GM12878 (cell line): ENCODE data around the gene SLC25A39. TPM values are rescaled to one million over a fixed set of nuclear protein-coding genes. Genes with fewer than 3 reads are reported as not detected.

Experiments
- ATAC-seq: fragments of 200-7000 bp; cut with Tn5 transposase; 3 replicates; pipeline ENCODE4 v1.9.1; 2020; ENCODE audit warnings: mild to moderate bottlenecking, moderate library complexity
- BruUV-seq: library from RNA; stranded (reverse); fragments of 400-500 nt; replicated peaks from 2 replicates; lab custom pipeline; 2021; lab: Mats Ljungman, UMichigan
- CTCF ChIA-PET: fragments of 300-600 bp; sonication (Branson Sonifier 250); formaldehyde crosslinking; extraction: SDS; loops from one replicate; lab custom pipeline; 2021; ENCODE audit warnings: inconsistent platforms; lab: Yijun Ruan, JAX
- POLR2A ChIA-PET: fragments of 350-600 bp; formaldehyde crosslinking; extraction: SDS; loops from one replicate; lab custom pipeline; 2021; ENCODE audit warnings: inconsistent platforms; lab: Charles Lee
- RAD21 ChIA-PET: fragments of 300-600 bp; sonication (Branson Sonifier 250); formaldehyde crosslinking; loops from one replicate; lab custom pipeline; 2023; ENCODE audit warnings: antibody characterized with exemption; ENCODE audit not compliant: unreplicated experiment; lab: Charles Lee
- SMC1A ChIA-PET: fragments of 300-600 bp; sonication (Branson Sonifier 250); formaldehyde crosslinking; loops from one replicate; lab custom pipeline; 2023; ENCODE audit not compliant: unreplicated experiment, uncharacterized antibody; lab: Charles Lee
- DNase-seq: peaks from one replicate; pipeline ENCODE4 v3.0.0-alpha.2; 2011; ENCODE audit warnings: low read depth, low spot score
- FAIRE-seq: peaks from 3 replicates; lab custom pipeline; 2011; peaks lifted over from hg19 to GRCh38; lab: Jason Lieb, UNC
- H2AFZ ChIP-seq: 2 replicates; pipeline ENCODE4 v1.6.0; 2011; ENCODE audit warnings: low read depth, low read length, control low read depth; ENCODE audit not compliant: control insufficient read depth
- H3K27ac ChIP-seq: 2 replicates; pipeline ENCODE4 v1.5.1; 2011; ENCODE audit warnings: control low read depth; ENCODE audit not compliant: control insufficient read depth, insufficient read depth
- H3K27me3 ChIP-seq, 2 experiments: replicated peaks in 1 of 2; 2 replicates each; pipeline versions ENCODE4 v1.6.0 to v1.6.1; 2011; ENCODE audit warnings: low read length in 1 of 2; ENCODE audit not compliant: control insufficient read depth in 2 of 2, insufficient read depth in 2 of 2
- H3K36me3 ChIP-seq, 2 experiments: 2 replicates each; pipeline ENCODE4 v1.5.1; 2011; ENCODE audit warnings: low read length in 1 of 2; ENCODE audit not compliant: control insufficient read depth in 2 of 2, insufficient read depth in 2 of 2
- H3K4me1 ChIP-seq: 2 replicates; pipeline ENCODE4 v1.6.1; 2011; ENCODE audit warnings: mild to moderate bottlenecking, low read length, moderate library complexity, mixed read lengths; ENCODE audit not compliant: control insufficient read depth, insufficient read depth
- H3K4me2 ChIP-seq: 2 replicates; pipeline ENCODE4 v1.6.0; 2011; ENCODE audit warnings: control low read depth; ENCODE audit not compliant: control insufficient read depth, insufficient read depth
- H3K4me3 ChIP-seq: fragments of 200-600 bp; sonication (generic); 2 replicates; pipeline ENCODE4 v1.5.1; 2016
- H3K79me2 ChIP-seq: 2 replicates; pipeline ENCODE4 v1.6.0; 2011; ENCODE audit warnings: low read length; ENCODE audit not compliant: control insufficient read depth, insufficient read depth
- H3K9ac ChIP-seq: 2 replicates; pipeline ENCODE4 v1.8.0; 2011; ENCODE audit warnings: low read length, control low read depth, mixed read lengths; ENCODE audit not compliant: control insufficient read depth, insufficient read depth
- H3K9me3 ChIP-seq: replicated peaks from 3 replicates; pipeline ENCODE4 v1.5.1; 2011; ENCODE audit warnings: mild to moderate bottlenecking, low read length; ENCODE audit not compliant: control insufficient read depth, insufficient read depth
- H4K20me1 ChIP-seq: 2 replicates; pipeline ENCODE4 v1.6.0; 2011; ENCODE audit not compliant: control insufficient read depth, insufficient read depth
- ASH2L ChIP-seq: fragments of 300-600, 200-600 bp; sonication (generic); IDR thresholded peaks from 2 replicates; pipeline ENCODE4 v1.6.1; 2017; ENCODE audit warnings: low read depth, mild to moderate bottlenecking, borderline replicate concordance
- BMI1 ChIP-seq: fragments of 450-650 bp; IDR thresholded peaks from 2 replicates; pipeline ENCODE4 v1.6.1; 2016; ENCODE audit warnings: mild to moderate bottlenecking, moderate library complexity, borderline replicate concordance
- CHD2 ChIP-seq: IDR thresholded peaks from 2 replicates; pipeline ENCODE4 v1.6.1; 2011; ENCODE audit warnings: low read depth, low read length, improper control_type of control experiment, borderline replicate concordance
- FOXK2 ChIP-seq: fragments of 450-650 bp; IDR thresholded peaks from 2 replicates; pipeline ENCODE4 v1.6.1; 2017; ENCODE audit warnings: mild to moderate bottlenecking, moderate library complexity
- GABPA ChIP-seq: IDR thresholded peaks from 2 replicates; pipeline ENCODE4 v1.6.1; 2014; ENCODE audit warnings: antibody characterized with exemption, low read depth, mild to moderate bottlenecking, inconsistent platforms
- HDAC6 ChIP-seq: fragments of 200-600 bp; sonication (generic); IDR thresholded peaks from one replicate; pipeline ENCODE4 v1.8.0; 2017; ENCODE audit warnings: antibody characterized with exemption; ENCODE audit not compliant: unreplicated experiment
- MYC ChIP-seq: IDR thresholded peaks from 2 replicates; pipeline ENCODE4 v1.6.1; 2011; ENCODE audit warnings: mild to moderate bottlenecking, low read length, moderate library complexity, inconsistent platforms; ENCODE audit not compliant: insufficient read depth, insufficient replicate concordance, insufficient read length, severe bottlenecking
- PAX8 ChIP-seq: fragments of 450-650 bp; IDR thresholded peaks from 2 replicates; pipeline ENCODE4 v1.6.1; 2017; ENCODE audit warnings: mild to moderate bottlenecking, moderate library complexity
- POLR2A ChIP-seq: IDR thresholded peaks from 2 replicates; pipeline ENCODE4 v1.6.1; 2011; ENCODE audit warnings: low read depth, mild to moderate bottlenecking, low read length
- RCOR1 ChIP-seq: conservative IDR thresholded peaks from 2 replicates; pipeline ENCODE4 v1.6.1; 2012; ENCODE audit warnings: low read depth, low read length, improper control_type of control experiment
- SIN3A ChIP-seq: IDR thresholded peaks from 2 replicates; pipeline ENCODE4 v1.6.1; 2012; ENCODE audit warnings: low read depth, low read length, improper control_type of control experiment
- SUZ12 ChIP-seq: fragments of 200-600 bp; sonication (generic); IDR thresholded peaks from one replicate; pipeline ENCODE4 v1.6.1; 2018; ENCODE audit warnings: antibody characterized with exemption, mild to moderate bottlenecking; ENCODE audit not compliant: unreplicated experiment
- TARDBP ChIP-seq: IDR thresholded peaks from 2 replicates; pipeline ENCODE4 v1.6.1; 2016; ENCODE audit warnings: borderline replicate concordance
- ZNF622 ChIP-seq: fragments of 450-650 bp; IDR thresholded peaks from 2 replicates; pipeline ENCODE4 v1.6.1; 2017; ENCODE audit warnings: mild to moderate bottlenecking, inconsistent platforms
- WGBS: methylation state at CpG from one replicate; pipeline ENCODE4 v1.1.6; 2016; ENCODE audit warnings: low lambda C conversion rate; ENCODE audit not compliant: insufficient replicate concordance, insufficient coverage; ENCODE audit errors: missing lambda C conversion rate; 5-methylcytosine and 5-hydroxymethylcytosine counted together
- in situ Hi-C: fragments of 300-500 bp; cut with MboI; formaldehyde crosslinking; loops from 9 replicates; pipeline ENCODE4 v1.14.3; 2018; ENCODE audit warnings: mixed read lengths
- intact Hi-C: fragments of 100-400 bp; cut with micrococcal nuclease; formaldehyde crosslinking; loops from one replicate; pipeline ENCODE4 v1.14.2; 2022; ENCODE audit not compliant: unreplicated experiment
- polyA plus RNA-seq, 11 experiments: library from polyadenylated mRNA; depleted of rRNA in 4 of 11; unstranded in 6 of 11; stranded (reverse) in 5 of 11; fragments of >200 nt; fragmentation: Nextera tagmentation in 4 of 11; fragmentation: Illumina TruSeq in 1 of 11; extraction: Ambion mirVana in 4 of 11; extraction: Trizol in 1 of 11; gene quantifications; 1 replicate in 1 of 11; 2 replicates in 10 of 11; pipeline versions ENCODE4 v1.2.1 to v1.2.3, GENCODE V29; 2011 to 2016; ENCODE audit warnings: inconsistent platforms in 2 of 11, missing spikeins in 2 of 11, low read depth in 1 of 11
- total RNA-seq, 4 experiments: library from RNA; depleted of rRNA in 3 of 4; stranded (reverse); fragments of >200 nt in 3 of 4; fragmentation: Illumina TruSeq in 1 of 4; extraction: Trizol in 1 of 4; gene quantifications; 2 replicates each; pipeline versions ENCODE4 v1.2.1 to v1.2.3, GENCODE V29; 2013 to 2021

Gene SLC25A39
- total and polyA plus RNA-seq, 10 of the 15 experiments (the other 5 are each of a cell fraction or from before 2014, with no cell fraction given) = 3.5 to 270 (median 150) TPM

- ChIA-PET POLR2A (no interaction called here), SMC1A (no interaction called here), CTCF (no interaction called here)
- DNase-seq = no peak
- in situ Hi-C loops = no loop called here
- Histone ChIP-seq H3K27me3 (no peaks in the 10 kb centered on the region), H3K4me1 (0 out of 2 replicates have a peak, but pooled peaks cover under 1% of the 10 kb centered on the region), H3K9ac (no peak overlapping the region), H3K36me3 (no peaks in the 10 kb centered on the region), H3K27ac (no peak overlapping the region), H3K9me3 (no peaks in the 10 kb centered on the region; the same call in 2 of the 3 replicates), H3K4me3 (no peak overlapping the region), H2AFZ (no peak overlapping the region), H3K79me2 (no peaks in the 10 kb centered on the region)
- no TSS peak for BruUV-seq
- ATAC-seq = no peak
- FAIRE-seq = no peak
- TF ChIP-seq HDAC6 (no peak), ZNF622 (no peak), SIN3A (no peak), GABPA (no peak), FOXK2 (no peak), TARDBP (no peak), CHD2 (no peak), PAX8 (no peak), POLR2A (no peak), MYC (no peak), BMI1 (no peak), SUZ12 (no peak), ASH2L (no peak), RCOR1 (no peak)
- TF ChIP-seq, all 136 proteins: peak for 0
- RAD21 ChIA-PET = no interaction called here
- intact Hi-C loops = no loop called here
- Histone ChIP-seq H4K20me1 (no peaks in the 10 kb centered on the region), H3K4me2 (no peak overlapping the region)
- 11% methylated on average over 3 of the region's 3 CpGs for WGBS
Measured at GRCh38 chr17:44297975-44298374, 26.6 kb downstream of the SLC25A39 start.
